ENCODE measurements around the gene DAB2.
"Not testable (repeated sequence)": the region's sequence is repeated elsewhere in the genome, so short reads cannot be mapped to it uniquely, and the experiment has no call there.

Gene DAB2

GRCh38 chr5:39373791-39374190 is 51.0 kb downstream of the DAB2 start:
- DNase-seq, result no peak

DNA sequence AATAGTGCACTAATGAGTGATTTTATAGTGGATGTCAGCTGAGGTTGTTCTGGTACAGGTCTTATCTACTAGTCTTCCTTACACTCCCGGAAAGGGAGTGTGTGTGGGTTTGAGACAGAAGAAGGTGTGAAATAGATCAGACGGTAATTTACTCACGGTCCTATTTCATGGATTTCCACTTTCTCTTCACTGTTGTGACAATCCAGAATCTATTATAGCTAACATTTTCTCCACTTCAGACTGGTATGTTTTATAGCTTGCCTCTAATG is 53.5 kb downstream of the DAB2 start:
- DNase-seq, result no peak

DNA sequence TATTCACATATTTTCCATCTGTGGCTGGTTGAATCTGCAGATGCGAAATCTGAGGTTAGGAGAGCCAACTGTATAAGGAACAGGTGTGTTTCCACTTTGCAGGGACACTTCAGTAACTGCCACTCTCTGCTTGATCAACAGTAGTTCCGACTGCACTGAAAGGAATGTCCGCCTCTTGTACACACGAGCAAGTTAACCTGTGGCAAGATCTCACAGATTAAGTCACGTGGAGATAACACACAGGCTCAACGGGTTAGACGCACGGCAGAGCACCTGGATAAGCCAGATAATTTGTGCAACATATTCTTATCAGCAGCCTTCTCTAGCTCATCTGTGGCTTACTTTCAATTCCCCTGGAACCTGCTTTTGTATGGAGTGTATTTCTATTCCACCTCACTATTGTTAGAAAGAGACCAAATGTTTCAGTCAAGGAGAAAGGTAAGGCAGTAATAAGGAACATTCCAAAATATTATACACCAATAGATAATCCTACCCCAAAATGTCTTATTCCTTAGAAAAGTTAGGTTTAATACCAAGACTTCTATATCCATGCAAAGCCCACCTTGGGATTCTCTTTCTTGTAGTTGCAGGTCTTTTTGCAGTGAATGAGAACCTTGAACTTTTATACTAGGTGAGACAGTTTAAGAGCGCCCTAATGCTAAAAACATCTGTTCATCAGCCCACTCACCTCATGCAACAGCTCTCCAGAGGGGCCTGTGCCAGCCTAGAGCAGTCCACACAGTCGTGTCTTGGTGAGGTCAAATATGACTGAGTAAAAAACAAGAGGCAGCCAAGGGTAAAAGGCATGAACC is 54.0 kb downstream of the DAB2 start:
- no peak for DNase-seq

- DNase-seq, result no peak
These were observed 55.5 kb downstream of the DAB2 start for GRCh38 chr5:39369123-39369815.

GRCh38 chr5:39368116-39368515 is 56.7 kb downstream of the DAB2 start:
- no peak for DNase-seq

- DNase-seq, result no peak
These were observed 57.1 kb downstream of the DAB2 start for GRCh38 chr5:39367711-39368110.

DNA sequence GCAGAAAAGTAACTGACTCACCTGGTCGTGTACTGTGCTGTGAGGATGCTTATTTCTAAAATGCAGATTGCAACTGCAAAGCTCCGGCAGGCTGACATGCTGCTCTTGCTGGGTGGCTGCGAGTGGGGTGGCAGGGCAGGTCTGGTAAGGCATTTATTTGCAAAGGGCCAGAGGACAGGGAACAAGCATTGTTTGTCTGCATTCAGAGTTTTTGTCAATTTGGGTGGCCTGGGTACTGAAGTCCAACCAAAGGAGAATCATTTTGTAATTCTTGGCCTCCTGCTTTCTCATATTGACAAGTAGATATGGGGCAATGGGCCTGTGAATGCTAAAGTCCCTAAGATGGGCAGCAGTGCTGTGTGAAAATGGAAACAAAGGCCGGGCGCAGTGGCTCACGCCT is 60.4 kb downstream of the DAB2 start, which contains the start of gene C9:
TSS of gene C9 (minus strand) at position 129 of the 400 bp plus-strand sequence. CDS start at position 98, 31 bp downstream.
- DNase-seq, result no peak

GRCh38 chr5:39363217-39363616 is 61.6 kb downstream of the DAB2 start:
- no peak for DNase-seq

GRCh38 chr5:39362646-39363045 is 62.1 kb downstream of the DAB2 start:
- DNase-seq, result no peak

GRCh38 chr5:39361306-39361705 is 63.5 kb downstream of the DAB2 start:
- DNase-seq, result no peak

DNA sequence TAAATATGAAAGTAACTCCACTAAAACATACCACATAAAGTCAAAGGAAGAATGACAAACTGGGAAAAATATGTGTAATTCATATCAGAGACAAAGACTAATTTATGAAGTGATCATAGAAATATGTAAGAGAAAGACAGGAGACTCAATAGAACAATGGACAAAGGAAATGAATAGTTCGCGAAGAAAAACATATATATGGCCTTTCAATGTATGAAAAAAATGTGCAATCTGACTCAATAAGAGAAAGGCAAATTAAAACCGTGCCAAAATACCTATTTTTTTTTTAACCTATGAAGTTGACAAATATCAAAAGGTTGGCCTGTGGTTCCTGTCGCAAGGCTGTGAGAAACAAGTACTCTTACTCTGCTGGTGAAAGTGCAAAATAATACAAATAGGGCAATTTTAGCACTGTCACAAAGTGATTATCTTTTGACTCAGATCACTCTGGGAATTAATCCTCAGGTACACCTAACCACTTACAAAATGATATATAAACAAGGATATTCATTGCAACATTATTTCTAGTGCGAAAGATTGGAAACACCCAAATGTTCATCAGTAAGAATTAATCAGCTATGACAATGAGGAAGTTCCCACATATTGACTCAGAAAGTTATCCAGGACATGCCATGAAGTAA is 64.2 kb downstream of the DAB2 start:
- DNase-seq, result no peak

- no peak for DNase-seq
These were observed 68.5 kb downstream of the DAB2 start for GRCh38 chr5:39356263-39356662.

- DNase-seq, result no peak
These were observed 69.5 kb downstream of the DAB2 start for GRCh38 chr5:39355324-39355723.

- no peak for DNase-seq
These were observed 70.9 kb downstream of the DAB2 start for GRCh38 chr5:39353717-39354399.

DNA sequence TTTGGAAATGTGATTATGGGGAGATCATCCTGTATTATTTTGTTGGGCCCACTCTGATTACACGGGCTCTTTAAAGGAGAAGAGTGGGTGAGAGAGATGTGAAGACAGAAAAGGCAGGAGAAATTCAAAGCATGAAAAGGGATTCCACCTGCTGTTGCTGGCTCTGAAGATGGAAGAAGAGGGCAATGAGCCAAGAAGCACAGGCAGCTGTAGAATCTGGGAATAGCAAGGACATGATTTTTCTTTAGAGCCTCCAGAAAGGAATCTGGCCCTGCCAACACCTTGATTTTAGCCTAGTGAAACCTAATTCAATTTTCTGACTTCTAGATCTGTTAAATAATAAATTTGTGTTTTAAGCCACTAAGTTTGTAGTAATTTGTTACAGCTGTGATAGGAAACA is 71.8 kb downstream of the DAB2 start:
- DNase-seq, result no peak

- DNase-seq, result no peak
These were observed 72.6 kb downstream of the DAB2 start for GRCh38 chr5:39352170-39352569.

DNA sequence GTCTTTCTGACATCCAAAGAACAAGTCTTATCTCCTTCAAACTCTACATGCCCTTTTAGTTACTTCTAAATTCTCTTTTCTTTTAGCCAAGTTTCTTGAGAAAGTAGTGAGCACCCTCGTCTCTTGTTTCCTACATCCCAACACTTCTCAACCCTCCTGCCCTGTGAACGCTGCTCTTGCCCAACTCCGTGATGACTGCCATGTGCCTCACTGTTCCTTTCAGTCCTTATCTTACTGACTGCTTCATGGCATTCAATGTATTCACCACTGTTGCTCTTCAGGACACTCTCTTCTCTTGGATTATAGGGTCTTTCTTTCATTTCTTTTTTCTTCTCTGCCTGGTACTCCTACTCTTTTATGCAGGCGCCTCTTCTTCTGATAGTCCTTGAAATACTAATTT is 75.3 kb downstream of the DAB2 start:
- DNase-seq, result no peak

GRCh38 chr5:39342460-39342859 is 82.3 kb downstream of the DAB2 start:
- DNase-seq, result no peak

DNA sequence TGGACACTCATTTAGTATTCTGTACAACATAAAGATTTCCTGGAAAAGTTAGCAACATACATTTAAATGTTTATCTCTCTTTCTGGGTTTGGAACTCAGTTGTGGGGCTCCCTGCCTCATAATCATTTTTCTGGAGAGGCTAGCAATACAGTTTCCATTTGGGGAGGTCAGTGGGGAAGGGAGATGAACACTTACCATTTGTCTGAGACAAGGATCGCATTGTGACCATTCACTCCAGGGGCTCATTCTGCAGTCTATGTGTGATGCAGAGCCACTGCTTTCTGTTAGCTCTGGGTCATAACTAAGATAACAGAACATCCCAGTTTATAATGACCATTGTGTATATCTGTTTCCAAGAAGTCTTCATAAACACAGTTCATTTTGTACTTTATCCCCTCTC is 82.9 kb downstream of the DAB2 start:
- DNase-seq, result no peak

DNA sequence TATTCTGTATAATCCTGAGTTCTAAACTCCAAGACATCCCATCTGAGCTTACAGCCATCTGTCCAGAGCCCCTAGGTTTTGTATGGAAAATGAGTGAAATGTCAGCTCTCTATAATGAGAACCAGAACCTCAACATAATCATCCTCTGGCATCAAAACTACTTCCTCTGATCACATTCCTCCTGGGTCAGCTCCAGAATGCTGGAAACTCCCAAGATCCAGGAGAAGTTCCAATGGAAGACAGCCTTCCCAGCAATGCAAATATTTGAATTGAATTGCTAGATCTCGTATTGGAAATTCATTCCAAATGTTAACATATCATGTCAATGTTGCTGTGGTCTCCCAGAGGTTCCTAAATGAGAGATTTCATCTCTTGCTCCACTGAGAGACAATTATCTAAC is 84.3 kb downstream of the DAB2 start:
- no peak for DNase-seq

- no peak for DNase-seq
These were observed 87.4 kb downstream of the DAB2 start for GRCh38 chr5:39337252-39337915.

- DNase-seq, result not testable (repeated sequence)
These were observed 90.5 kb downstream of the DAB2 start for GRCh38 chr5:39334296-39334695.

GRCh38 chr5:39333104-39333503 is 91.7 kb downstream of the DAB2 start:
- DNase-seq, result no peak

Measured in NCI-H1105 (cell line).